Measurements from ENCODE around the gene OPALIN.

OPALIN gene

DNA sequence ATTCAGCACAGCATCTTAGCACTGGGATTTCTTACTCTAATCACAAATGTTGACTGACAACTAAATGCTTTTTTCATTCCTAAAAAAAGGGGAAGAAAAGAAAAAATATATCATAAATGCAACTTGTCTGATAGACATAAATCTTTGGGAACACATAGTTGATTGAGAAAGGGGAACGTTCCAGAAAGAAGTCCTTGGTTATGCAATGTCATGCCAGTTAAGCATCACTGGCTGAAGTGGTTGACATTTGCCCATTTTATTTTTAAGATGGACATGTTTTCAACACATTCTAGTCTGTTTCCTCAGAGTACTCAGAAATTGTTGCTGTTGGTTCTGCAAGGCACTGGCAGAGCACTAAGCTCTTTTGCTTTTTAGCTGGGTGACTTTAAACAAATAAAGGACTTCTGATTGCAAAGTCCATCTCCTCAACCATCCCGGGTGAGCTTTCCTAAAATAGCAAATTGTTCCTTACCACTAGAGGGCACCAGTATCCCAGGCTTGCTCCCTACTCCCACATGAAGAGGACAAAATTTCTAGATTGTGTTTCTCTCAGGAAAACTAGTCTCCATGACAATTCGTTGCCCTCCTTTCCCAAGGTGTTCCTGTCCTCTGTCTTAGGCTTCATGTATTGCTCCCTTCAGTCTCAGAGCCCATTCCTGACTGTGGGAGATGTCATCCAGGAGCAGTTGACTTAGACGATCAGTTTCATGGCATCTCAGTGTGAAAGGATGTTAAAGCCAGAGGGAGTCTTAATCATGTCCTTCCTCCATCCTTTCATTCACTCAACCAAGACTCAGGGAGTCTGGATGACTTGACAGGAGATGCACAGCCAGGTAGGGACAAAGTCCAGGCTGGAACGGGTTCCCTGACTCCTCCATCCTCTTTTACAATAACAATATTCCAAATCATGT is 23.9 kb downstream of the OPALIN start:
- TF ChIP-seq EP300 (IDR thresholded peaks at IDR 0.05; ENCODE audit: borderline replicate concordance) (no peak), RAD21 (IDR thresholded peaks at IDR 0.05; ENCODE audit: low read depth) (peak; percentile 76), CEBPB (IDR thresholded peaks at IDR 0.05) (peak; percentile 43; the same call in 1 of the 2 replicates)

DNA sequence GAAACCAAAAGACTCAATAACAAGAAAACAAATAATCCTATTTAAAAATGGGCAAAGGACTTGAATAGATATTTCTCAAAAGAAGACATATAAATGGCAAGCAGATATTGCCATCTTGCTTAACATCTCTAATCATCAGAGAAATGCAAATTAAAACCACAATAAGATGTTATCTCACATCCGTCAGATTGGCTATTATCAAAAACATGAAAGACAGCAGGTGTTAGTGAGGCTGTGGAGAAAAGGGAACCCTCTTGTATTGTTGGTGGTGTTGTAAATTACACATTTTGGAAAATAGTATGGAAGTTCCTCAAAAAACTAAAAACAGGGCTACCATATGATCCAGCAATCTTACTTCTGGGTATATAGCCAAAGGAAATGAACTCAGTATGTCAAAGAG is 25.7 kb downstream of the OPALIN start:
- TF ChIP-seq ZBTB7A (IDR thresholded peaks at IDR 0.05; ENCODE audit: low read depth) (no peak), TAF1 (IDR thresholded peaks at IDR 0.05; ENCODE audit: low read depth) (no peak), NFIC (IDR thresholded peaks at IDR 0.05) (no peak), CEBPB (IDR thresholded peaks at IDR 0.05) (no peak), RAD21 (IDR thresholded peaks at IDR 0.05; ENCODE audit: low read depth) (no peak), CREB1 (IDR thresholded peaks at IDR 0.05; ENCODE audit: low read depth) (no peak), TCF12 (IDR thresholded peaks at IDR 0.05; ENCODE audit: low read depth) (no peak), TEAD4 (IDR thresholded peaks at IDR 0.05) (no peak), EGR1 (IDR thresholded peaks at IDR 0.05) (no peak), YY1 (IDR thresholded peaks at IDR 0.05; ENCODE audit: low read depth) (no peak), EP300 (IDR thresholded peaks at IDR 0.05; ENCODE audit: borderline replicate concordance) (no peak), FOXM1 (IDR thresholded peaks at IDR 0.05; ENCODE audit: borderline replicate concordance, low read depth) (no peak)
- TF ChIP-seq, protein P1, sequence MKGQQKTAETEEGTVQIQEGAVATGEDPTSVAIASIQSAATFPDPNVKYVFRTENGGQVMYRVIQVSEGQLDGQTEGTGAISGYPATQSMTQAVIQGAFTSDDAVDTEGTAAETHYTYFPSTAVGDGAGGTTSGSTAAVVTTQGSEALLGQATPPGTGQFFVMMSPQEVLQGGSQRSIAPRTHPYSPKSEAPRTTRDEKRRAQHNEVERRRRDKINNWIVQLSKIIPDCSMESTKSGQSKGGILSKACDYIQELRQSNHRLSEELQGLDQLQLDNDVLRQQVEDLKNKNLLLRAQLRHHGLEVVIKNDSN (IDR thresholded peaks at IDR 0.05) = no peak
- TF ChIP-seq, protein P2, sequence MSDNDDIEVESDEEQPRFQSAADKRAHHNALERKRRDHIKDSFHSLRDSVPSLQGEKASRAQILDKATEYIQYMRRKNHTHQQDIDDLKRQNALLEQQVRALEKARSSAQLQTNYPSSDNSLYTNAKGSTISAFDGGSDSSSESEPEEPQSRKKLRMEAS (IDR thresholded peaks at IDR 0.05) = no peak
- TF ChIP-seq, protein P3, sequence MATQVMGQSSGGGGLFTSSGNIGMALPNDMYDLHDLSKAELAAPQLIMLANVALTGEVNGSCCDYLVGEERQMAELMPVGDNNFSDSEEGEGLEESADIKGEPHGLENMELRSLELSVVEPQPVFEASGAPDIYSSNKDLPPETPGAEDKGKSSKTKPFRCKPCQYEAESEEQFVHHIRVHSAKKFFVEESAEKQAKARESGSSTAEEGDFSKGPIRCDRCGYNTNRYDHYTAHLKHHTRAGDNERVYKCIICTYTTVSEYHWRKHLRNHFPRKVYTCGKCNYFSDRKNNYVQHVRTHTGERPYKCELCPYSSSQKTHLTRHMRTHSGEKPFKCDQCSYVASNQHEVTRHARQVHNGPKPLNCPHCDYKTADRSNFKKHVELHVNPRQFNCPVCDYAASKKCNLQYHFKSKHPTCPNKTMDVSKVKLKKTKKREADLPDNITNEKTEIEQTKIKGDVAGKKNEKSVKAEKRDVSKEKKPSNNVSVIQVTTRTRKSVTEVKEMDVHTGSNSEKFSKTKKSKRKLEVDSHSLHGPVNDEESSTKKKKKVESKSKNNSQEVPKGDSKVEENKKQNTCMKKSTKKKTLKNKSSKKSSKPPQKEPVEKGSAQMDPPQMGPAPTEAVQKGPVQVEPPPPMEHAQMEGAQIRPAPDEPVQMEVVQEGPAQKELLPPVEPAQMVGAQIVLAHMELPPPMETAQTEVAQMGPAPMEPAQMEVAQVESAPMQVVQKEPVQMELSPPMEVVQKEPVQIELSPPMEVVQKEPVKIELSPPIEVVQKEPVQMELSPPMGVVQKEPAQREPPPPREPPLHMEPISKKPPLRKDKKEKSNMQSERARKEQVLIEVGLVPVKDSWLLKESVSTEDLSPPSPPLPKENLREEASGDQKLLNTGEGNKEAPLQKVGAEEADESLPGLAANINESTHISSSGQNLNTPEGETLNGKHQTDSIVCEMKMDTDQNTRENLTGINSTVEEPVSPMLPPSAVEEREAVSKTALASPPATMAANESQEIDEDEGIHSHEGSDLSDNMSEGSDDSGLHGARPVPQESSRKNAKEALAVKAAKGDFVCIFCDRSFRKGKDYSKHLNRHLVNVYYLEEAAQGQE (IDR thresholded peaks at IDR 0.05; ENCODE audit: low read depth) = no peak

DNA sequence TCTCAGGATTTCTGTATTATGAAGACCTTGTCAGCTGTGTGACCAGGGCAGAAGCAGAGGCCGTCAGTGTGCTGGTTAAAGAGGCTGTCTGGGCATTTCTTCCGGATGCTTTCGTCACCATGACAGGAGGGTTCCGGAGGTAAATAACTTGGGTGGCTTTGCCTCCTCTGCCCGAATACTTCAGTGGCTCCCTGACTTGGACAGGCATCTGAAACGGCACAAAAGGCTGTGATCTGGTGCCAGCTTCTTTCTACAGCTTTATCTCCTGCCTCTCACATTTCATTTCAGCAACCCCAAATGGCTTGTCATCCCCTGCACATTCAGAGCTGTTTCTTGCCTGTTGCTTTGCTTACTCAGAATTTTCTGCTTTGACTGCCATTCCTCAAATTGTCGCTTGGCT is 31.3 kb downstream of the OPALIN start:
- TF ChIP-seq EGR1 (IDR thresholded peaks at IDR 0.05) (no peak), CREB1 (IDR thresholded peaks at IDR 0.05; ENCODE audit: low read depth) (no peak), NFIC (IDR thresholded peaks at IDR 0.05) (no peak), TCF12 (IDR thresholded peaks at IDR 0.05; ENCODE audit: low read depth) (no peak), CEBPB (IDR thresholded peaks at IDR 0.05) (no peak), TAF1 (IDR thresholded peaks at IDR 0.05; ENCODE audit: low read depth) (no peak), ZBTB7A (IDR thresholded peaks at IDR 0.05; ENCODE audit: low read depth) (no peak), RAD21 (IDR thresholded peaks at IDR 0.05; ENCODE audit: low read depth) (no peak), EP300 (IDR thresholded peaks at IDR 0.05; ENCODE audit: borderline replicate concordance) (no peak)
- TF ChIP-seq, protein P3 (IDR thresholded peaks at IDR 0.05; ENCODE audit: low read depth) = no peak
- TF ChIP-seq, protein P1 (IDR thresholded peaks at IDR 0.05) = no peak
- TF ChIP-seq, protein P2 (IDR thresholded peaks at IDR 0.05) = no peak

DNA sequence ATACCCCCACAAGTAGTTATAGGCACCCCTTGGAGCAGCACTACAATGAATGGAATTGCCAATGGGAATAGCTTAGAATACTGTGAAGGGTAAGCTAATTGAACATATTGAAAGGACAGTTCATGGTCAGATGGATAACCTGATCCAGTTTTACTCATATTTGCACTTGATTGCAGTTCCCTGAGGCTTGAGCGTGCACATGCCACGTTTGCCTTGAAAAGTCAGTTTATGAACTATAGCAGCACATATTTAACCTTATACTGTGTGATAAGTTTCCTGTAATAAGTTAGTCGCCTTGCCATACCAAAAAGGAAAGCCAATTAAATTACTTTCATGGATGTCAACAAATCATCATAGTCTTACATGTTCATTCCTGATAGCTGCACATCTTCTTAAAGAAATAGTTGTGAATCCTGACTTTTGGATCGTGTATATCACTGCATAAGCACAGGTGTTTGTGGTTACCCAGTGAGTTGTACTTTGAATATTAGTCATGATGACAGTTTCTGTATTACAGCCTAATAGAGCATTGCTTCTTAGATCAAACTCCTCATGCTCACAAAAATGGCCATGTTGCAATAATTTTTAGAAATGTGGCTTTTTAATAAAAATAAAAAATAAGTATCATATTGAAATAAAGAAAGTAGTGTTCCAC is 33.0 kb downstream of the OPALIN start:
- TF ChIP-seq CREB1 (IDR thresholded peaks at IDR 0.05; ENCODE audit: low read depth) = no peak
- no peak for TF ChIP-seq TAF1 (IDR thresholded peaks at IDR 0.05; ENCODE audit: low read depth)
- TF ChIP-seq EP300 (IDR thresholded peaks at IDR 0.05; ENCODE audit: borderline replicate concordance) = no peak
- no peak for TF ChIP-seq TCF12 (IDR thresholded peaks at IDR 0.05; ENCODE audit: low read depth)
- TF ChIP-seq EGR1 (IDR thresholded peaks at IDR 0.05) = no peak
- no peak for TF ChIP-seq FOXM1 (IDR thresholded peaks at IDR 0.05; ENCODE audit: borderline replicate concordance, low read depth)
- no peak for TF ChIP-seq RAD21 (IDR thresholded peaks at IDR 0.05; ENCODE audit: low read depth)
- no peak for TF ChIP-seq NFIC (IDR thresholded peaks at IDR 0.05)
- TF ChIP-seq, protein P3 (IDR thresholded peaks at IDR 0.05; ENCODE audit: low read depth) = no peak
- TF ChIP-seq, protein P1 (IDR thresholded peaks at IDR 0.05) = no peak
- TF ChIP-seq, protein P2 (IDR thresholded peaks at IDR 0.05) = no peak
- TF ChIP-seq YY1 (IDR thresholded peaks at IDR 0.05; ENCODE audit: low read depth) = no peak
- no peak for TF ChIP-seq TEAD4 (IDR thresholded peaks at IDR 0.05)
- no peak for TF ChIP-seq CEBPB (IDR thresholded peaks at IDR 0.05)
- no peak for TF ChIP-seq ZBTB7A (IDR thresholded peaks at IDR 0.05; ENCODE audit: low read depth)

Measured in Ishikawa (cell line).